Thyroid gland (tissue), 4 donors: ENCODE data around the gene ZNF595. TPM values are rescaled to one million over a fixed set of nuclear protein-coding genes. Genes with fewer than 3 reads are reported as not detected.
"Not testable (repeated sequence)": the region's sequence is repeated elsewhere in the genome, so short reads cannot be mapped to it uniquely, and the experiment has no call there.

Experiments used
- DNase-seq, 2 donors: peaks; one replicate each; pipeline ENCODE4 v3.0.0-alpha.2; 2019
- H3K27ac ChIP-seq, 3 donors: fragments of 200-600 bp; sonication (generic); 1 replicate in 2 of 3; 2 replicates in 1 of 3; pipeline ENCODE4 v1.5.1; 2016 to 2019; ENCODE audit warnings: mild to moderate bottlenecking in 1 of 3, moderate library complexity in 1 of 3
- H3K27me3 ChIP-seq: fragments of 200-600 bp; sonication (generic); one replicate; pipeline ENCODE4 v1.5.1; 2019
- H3K36me3 ChIP-seq, 2 donors: fragments of 200-600 bp; sonication (generic); one replicate each; pipeline ENCODE4 v1.5.1; 2016 to 2019
- H3K4me1 ChIP-seq, 2 donors: fragments of 200-600 bp; sonication (generic); one replicate each; pipeline ENCODE4 v1.5.1; 2017 to 2019
- H3K4me3 ChIP-seq, 3 donors: fragments of 200-600 bp; sonication (generic); replicated peaks in 1 of 3; 1 replicate in 2 of 3; 2 replicates in 1 of 3; pipeline ENCODE4 v1.5.1; 2016; ENCODE audit warnings: mild to moderate bottlenecking in 1 of 3
- H3K9me3 ChIP-seq: fragments of 200-600 bp; sonication (generic); one replicate; pipeline ENCODE4 v1.5.1; 2017
- POLR2A ChIP-seq, 2 donors: fragments of 450-650 bp; IDR thresholded peaks; one replicate each; pipeline ENCODE4 v1.6.1; 2017; ENCODE audit warnings: antibody characterized with exemption in 2 of 2, mild to moderate bottlenecking in 2 of 2, moderate library complexity in 1 of 2
- WGBS, 2 donors: methylation state at CpG; one replicate each; pipeline ENCODE4 v1.1.5; 2017; 5-methylcytosine and 5-hydroxymethylcytosine counted together
- intact Hi-C: fragments of 100-400 bp; cut with DNase I; formaldehyde crosslinking; loops from one replicate; pipeline ENCODE4 v1.15.1; 2023
- total RNA-seq, 4 donors: library from RNA; depleted of rRNA; stranded (reverse); fragments of >200 nt; gene quantifications; one replicate each; pipeline ENCODE4 v1.2.3, GENCODE V29; 2016
- TF ChIP-seq, protein P1 (sequence below), 6 experiments: fragments of 200-600 bp in 3 of 6; fragments of 450-650 bp in 3 of 6; sonication (generic) in 3 of 6; IDR thresholded peaks; one replicate each; pipeline ENCODE4 v1.5.1; 2016 to 2019; ENCODE audit warnings: antibody characterized with exemption in 6 of 6, mild to moderate bottlenecking in 2 of 6, inconsistent platforms in 1 of 6, moderate library complexity in 1 of 6

ZNF595 gene
- total RNA-seq, 4 donors from 2014 or later = 25.8 to 68.2 (median 29.0) TPM

DNA sequence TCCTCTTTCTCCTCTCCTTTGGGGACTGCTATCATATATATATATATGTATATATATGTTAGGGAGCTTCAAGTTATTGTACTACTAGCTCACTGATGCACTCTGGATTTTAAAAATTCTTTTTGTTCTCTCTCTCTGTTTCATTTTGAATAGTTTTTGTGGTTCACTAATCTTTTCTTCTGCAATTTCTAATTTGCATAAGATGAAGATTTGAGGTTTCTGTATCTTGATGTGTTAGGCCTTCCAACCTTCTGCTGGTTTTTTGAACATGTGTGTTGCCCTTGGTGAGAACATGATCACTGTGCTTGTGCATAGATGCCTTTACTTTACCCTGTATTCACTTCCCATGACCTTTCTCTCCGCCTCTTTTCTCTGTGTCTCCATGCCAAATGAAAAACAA, 63.4 kb downstream of the ZNF595 start:
- no peaks in the 10 kb centered on the region for H3K36me3 ChIP-seq
- no peaks in the 10 kb centered on the region for H3K9me3 ChIP-seq
- intact Hi-C loops = no loop called here
- no peak overlapping the region for H3K4me3 ChIP-seq
- DNase-seq = no peak
- no peaks in the 10 kb centered on the region for H3K4me1 ChIP-seq
- WGBS, 2 donors = 90 to 98% methylated on average over 1 of the region's 1 CpG
- TF ChIP-seq, protein P1, sequence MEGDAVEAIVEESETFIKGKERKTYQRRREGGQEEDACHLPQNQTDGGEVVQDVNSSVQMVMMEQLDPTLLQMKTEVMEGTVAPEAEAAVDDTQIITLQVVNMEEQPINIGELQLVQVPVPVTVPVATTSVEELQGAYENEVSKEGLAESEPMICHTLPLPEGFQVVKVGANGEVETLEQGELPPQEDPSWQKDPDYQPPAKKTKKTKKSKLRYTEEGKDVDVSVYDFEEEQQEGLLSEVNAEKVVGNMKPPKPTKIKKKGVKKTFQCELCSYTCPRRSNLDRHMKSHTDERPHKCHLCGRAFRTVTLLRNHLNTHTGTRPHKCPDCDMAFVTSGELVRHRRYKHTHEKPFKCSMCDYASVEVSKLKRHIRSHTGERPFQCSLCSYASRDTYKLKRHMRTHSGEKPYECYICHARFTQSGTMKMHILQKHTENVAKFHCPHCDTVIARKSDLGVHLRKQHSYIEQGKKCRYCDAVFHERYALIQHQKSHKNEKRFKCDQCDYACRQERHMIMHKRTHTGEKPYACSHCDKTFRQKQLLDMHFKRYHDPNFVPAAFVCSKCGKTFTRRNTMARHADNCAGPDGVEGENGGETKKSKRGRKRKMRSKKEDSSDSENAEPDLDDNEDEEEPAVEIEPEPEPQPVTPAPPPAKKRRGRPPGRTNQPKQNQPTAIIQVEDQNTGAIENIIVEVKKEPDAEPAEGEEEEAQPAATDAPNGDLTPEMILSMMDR (IDR thresholded peaks at IDR 0.05) = no peak
- no peak for TF ChIP-seq POLR2A (IDR thresholded peaks at IDR 0.05)
- no peaks in the 10 kb centered on the region for H3K27me3 ChIP-seq
- H3K27ac ChIP-seq = no peak overlapping the region

DNA sequence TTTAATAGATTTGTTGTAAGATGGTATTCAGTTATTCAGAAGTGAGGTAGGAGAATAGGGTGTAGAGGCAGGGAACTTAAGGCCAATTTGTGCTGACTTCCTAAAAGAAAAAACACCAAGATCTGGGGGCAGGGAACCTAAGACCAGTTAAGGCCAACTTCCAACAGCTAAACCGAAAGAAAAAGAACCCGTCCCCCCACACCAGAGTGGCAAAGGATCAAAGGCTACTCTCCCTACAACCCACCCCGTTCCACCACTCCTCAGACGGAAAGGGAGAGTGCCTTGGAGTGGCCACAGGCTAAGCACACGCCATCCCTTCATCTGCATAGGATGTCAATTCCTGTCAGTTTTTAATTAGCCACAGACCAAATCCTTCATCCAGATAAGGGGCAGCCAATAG, 67.5 kb downstream of the ZNF595 start:
- H3K27ac ChIP-seq = no peak overlapping the region
- no peaks in the 10 kb centered on the region for H3K9me3 ChIP-seq
- peaks cover 1 to 3% of the 10 kb centered on the region in 2 donors for H3K4me1 ChIP-seq
- no peaks in the 10 kb centered on the region for H3K36me3 ChIP-seq
- no peak for TF ChIP-seq POLR2A (IDR thresholded peaks at IDR 0.05)
- TF ChIP-seq, protein P1 (IDR thresholded peaks at IDR 0.05) = no peak
- 69 to 73% methylated on average over 5 of the region's 5 CpGs for WGBS, 2 donors
- H3K4me3 ChIP-seq = no peak overlapping the region
- intact Hi-C loops = no loop called here
- no peak for DNase-seq
- no peaks in the 10 kb centered on the region for H3K27me3 ChIP-seq

DNA sequence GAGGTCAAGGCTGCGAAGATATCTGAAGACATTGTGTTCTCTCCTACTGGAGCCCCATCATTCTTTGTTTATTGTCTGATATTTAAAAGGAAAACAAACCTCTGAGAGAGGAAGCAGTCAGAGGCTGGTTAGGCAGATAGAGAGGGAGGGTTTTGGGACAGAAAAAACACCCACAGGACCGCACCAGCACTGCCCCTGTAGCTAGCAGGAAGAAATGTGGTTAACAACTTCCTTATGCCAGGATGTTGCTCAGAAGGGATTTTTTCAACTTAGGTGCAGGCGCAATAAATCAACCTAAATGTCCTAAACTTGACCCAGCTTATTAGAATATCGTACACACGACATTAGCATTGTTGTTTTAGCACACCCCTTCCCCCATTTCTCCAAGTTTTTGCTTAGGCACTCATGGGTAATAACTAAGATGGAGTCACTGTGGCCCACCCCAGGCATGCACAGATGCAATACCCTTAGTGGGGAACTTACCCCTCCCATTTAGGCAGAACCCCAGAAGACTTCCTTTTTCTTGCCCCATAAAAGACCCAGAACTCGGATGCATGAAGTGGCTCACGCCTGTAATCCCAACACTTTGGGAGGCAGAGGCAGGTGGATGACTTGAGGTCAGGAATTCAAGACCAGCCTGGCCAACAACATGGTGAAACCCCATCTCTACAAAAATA, 68.4 kb downstream of the ZNF595 start:
- H3K4me1 ChIP-seq = peaks cover 10% of the 10 kb centered on the region in 2 donors
- no peaks in the 10 kb centered on the region for H3K9me3 ChIP-seq
- no peak for DNase-seq
- 79 to 81% methylated on average over 7 of the region's 7 CpGs for WGBS, 2 donors
- TF ChIP-seq POLR2A (IDR thresholded peaks at IDR 0.05) = no peak
- TF ChIP-seq, protein P1 (IDR thresholded peaks at IDR 0.05) = no peak
- H3K27me3 ChIP-seq = no peaks in the 10 kb centered on the region
- no peak overlapping the region for H3K4me3 ChIP-seq
- intact Hi-C loops = no loop called here
- H3K36me3 ChIP-seq = no peaks in the 10 kb centered on the region
- no peak overlapping the region for H3K27ac ChIP-seq

DNA sequence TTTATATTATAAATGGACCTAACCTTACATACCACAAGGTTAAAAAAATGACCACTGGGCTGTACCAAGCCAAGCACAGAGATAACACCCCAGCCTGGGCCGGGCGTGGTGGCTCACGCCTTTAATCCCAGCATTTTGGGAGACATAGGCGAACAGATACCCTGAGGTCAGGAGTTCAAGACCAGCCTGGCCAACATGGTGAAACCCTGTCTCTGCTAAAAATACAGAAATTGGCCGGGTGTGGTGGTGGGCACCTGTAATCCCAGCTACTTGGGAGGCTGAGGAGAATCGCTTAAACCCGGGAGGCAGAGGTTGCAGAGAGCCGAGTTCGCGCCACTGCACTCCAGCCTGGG, 70.8 kb downstream of the ZNF595 start:
- peaks cover 10% of the 10 kb centered on the region in 2 donors for H3K4me1 ChIP-seq
- 46 to 47% methylated on average over 10 of the region's 10 CpGs for WGBS, 2 donors
- H3K27ac ChIP-seq = peak overlapping the region in 2 of 3 donors; percentile 78 to 92
- peak overlapping the region in 1 of 3 donors; percentile 88 for H3K4me3 ChIP-seq
- H3K27me3 ChIP-seq, intact Hi-C loops, H3K36me3 ChIP-seq, H3K9me3 ChIP-seq, DNase-seq: not testable (repeated sequence)

DNA sequence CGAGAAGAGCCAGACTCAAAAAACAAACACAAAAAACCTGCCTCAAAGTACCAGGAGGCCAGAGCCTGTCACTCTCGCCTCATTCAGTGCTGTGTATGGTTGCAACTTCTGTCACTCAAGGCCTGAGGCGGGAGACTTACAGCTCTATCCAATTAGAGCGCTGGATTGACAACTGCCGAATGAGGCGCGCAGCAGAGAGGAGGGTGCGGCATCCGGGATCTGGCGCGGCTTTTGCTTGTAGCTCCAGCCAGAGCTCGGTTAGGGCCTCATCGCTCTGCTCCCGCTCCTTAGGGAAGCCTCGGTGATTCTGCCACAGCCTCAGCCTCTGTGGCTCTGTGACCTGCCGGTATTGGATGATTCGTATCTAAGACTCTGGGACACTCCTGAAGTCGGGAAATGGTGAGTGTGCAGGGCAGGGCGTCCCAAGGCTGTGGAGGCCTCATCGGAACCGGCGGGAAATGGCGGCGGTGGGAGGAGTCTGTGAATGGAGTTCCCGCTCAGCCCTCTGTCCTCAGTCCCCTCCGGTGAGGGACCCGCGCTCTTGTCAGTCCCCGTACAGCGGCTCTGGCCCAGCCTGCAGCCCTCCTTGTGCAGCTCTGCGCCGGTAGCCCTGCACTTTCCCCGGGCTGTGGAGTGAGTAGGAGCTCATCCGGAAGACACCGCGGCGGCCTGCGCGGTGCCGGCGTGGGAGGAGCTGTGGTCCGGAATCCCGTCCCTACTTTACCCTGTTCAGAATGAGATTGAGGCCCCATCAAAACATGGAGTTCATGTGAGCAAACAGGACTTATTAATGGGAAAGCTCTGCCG, 71.4 kb downstream of the ZNF595 start, which contains the start of gene ZNF718:
ZNF718 (plus strand) TSS at position 227 of the 807 bp plus-strand sequence; CDS start at position 397, 170 bp downstream.
- H3K27me3 ChIP-seq = no peaks in the 10 kb centered on the region
- intact Hi-C loops = no loop called here
- H3K27ac ChIP-seq = peak within 1 kb of the TSS; percentile 65 to 92 (median 78)
- H3K4me1 ChIP-seq = peaks cover 10% of the 10 kb centered on the region in 2 donors
- H3K9me3 ChIP-seq = no peaks in the 10 kb centered on the region
- H3K4me3 ChIP-seq = peak within 1 kb of the TSS; percentile 49 to 88 (median 86)
- peak in 1 of 2 donors; percentile 86 for TF ChIP-seq POLR2A (IDR thresholded peaks at IDR 0.05)
- TF ChIP-seq, protein P1 (IDR thresholded peaks at IDR 0.05) = no peak
- peak; percentile 95 for DNase-seq
- WGBS, 2 donors = 1 to 4% methylated on average over 35 to 43 of the region's 44 CpGs
- no peaks in the 10 kb centered on the region for H3K36me3 ChIP-seq
